KOPT-K1 (cell line): ENCODE data around the gene FOXO1.

ENCODE experiments used
- H3K27ac ChIP-seq: fragments of 200-600 bp; sonication (generic); 2 replicates; pipeline ENCODE4 v1.5.1; 2016; ENCODE audit warnings: antibody characterized with exemption, mild to moderate bottlenecking, low read depth, low read length; ENCODE audit not compliant: poor library complexity, severe bottlenecking
- H3K36me3 ChIP-seq: fragments of 200-600 bp; sonication (generic); 2 replicates; pipeline ENCODE4 v1.5.1; 2017; ENCODE audit warnings: antibody characterized with exemption, mild to moderate bottlenecking, low read length, moderate library complexity; ENCODE audit not compliant: insufficient read depth
- H3K9me3 ChIP-seq: fragments of 200-600 bp; sonication (generic); 2 replicates; pipeline ENCODE4 v1.5.1; 2017; ENCODE audit warnings: antibody characterized with exemption, low read length, mild to moderate bottlenecking; ENCODE audit not compliant: insufficient read depth, poor library complexity, severe bottlenecking

The FOXO1 gene

DNA sequence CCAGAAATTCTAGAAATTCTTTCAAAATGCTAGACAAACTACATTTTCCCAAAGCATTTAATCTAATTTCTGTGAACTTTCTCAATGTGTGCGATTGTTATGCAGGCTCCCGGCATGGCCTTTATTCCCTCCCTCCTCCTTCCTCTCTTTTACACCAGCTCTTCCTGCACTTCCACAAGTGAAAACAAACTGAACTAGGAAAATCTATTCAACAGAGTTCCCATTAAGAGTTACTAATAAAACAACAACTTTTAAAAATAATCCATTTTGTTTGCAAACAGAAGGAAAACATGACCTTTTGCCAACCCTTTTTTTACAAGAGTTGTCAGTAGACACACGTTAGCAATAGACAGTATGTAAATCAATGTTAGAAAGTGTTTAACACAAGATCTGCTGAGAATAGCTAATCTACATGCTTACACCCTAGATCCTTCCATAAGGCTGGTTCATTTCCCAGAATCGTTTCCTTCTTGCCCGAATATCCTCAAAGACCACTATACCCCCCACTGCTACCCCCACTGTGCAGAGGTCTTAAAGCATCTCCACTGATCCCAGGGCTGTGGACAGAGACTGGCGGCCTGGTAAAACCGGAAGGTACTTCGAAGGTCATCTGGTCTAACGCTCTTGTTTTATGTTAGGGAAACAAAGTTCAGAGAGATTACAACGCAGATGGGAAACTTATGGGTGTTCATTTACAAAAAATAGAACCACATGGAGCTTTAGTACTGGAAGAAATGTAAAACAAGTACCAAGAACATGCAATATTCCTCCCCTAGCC lies 98.0 kb downstream of the FOXO1 start:
- H3K9me3 ChIP-seq, result no peaks in the 10 kb centered on the region
- H3K36me3 ChIP-seq, result no peaks in the 10 kb centered on the region
- H3K27ac ChIP-seq, result no peak overlapping the region

- Histone ChIP-seq H3K9me3 (no peaks in the 10 kb centered on the region), H3K36me3 (no peaks in the 10 kb centered on the region), H3K27ac (no peak overlapping the region)
These were observed 99.6 kb downstream of the FOXO1 start for GRCh38 chr13:40566811-40567210.

- no peaks in the 10 kb centered on the region for H3K9me3 ChIP-seq
- H3K27ac ChIP-seq, result no peak overlapping the region
- no peaks in the 10 kb centered on the region for H3K36me3 ChIP-seq
These were observed 100.9 kb downstream of the FOXO1 start for GRCh38 chr13:40565282-40566148.

GRCh38 chr13:40564342-40565001 lies 102.0 kb downstream of the FOXO1 start:
- no peaks in the 10 kb centered on the region for H3K36me3 ChIP-seq
- no peak overlapping the region for H3K27ac ChIP-seq
- H3K9me3 ChIP-seq, result no peaks in the 10 kb centered on the region

DNA sequence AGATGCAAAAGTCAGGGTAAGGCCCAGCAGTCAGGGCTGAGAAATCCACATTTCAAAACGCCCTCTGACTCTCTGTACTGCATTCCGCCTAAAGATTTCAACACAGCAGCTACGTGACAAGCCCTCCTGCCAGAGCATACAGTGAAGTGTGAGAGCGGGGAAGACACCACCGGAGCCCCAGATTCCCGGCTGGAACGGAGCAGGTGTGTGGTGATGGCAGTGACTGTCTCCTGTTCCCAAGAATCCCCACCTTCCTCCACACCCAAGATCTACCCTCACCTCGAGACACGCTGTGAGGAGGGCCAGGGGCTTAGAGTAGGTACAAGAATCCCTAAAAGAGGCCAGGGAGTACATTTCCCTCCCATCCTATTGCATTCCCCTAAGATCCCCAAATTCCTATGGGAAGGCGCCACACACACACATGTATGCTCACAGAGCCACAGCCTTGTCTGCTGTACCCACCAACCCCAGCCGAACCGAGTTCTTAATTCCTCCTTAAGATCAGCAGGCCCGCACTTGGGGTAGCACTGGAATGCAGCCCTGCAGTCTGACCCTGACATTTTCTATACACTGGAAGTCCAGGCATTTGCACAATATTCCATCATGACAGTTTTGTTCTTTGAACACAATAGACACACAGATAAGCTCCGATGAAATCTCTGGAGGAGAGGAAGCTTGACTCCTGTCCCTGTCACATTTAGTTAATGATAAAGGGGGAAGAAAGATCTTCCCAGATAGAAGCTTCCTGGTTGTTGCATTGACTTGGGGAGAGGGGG lies 102.9 kb downstream of the FOXO1 start:
- H3K9me3 ChIP-seq, result no peaks in the 10 kb centered on the region
- H3K27ac ChIP-seq, result no peak overlapping the region

GRCh38 chr13:40562975-40563349 lies 103.5 kb downstream of the FOXO1 start:
- H3K36me3 ChIP-seq, result no peaks in the 10 kb centered on the region
- H3K27ac ChIP-seq, result no peak overlapping the region

More for the DNA sequence above, 102.9 kb downstream of the FOXO1 start:
- no peaks in the 10 kb centered on the region for H3K36me3 ChIP-seq

GRCh38 chr13:40559915-40560314 lies 106.5 kb downstream of the FOXO1 start:
- H3K36me3 ChIP-seq, result no peaks in the 10 kb centered on the region
- no peaks in the 10 kb centered on the region for H3K9me3 ChIP-seq

More at GRCh38 chr13:40562975-40563349, 103.5 kb downstream of the FOXO1 start:
- H3K9me3 ChIP-seq, result no peaks in the 10 kb centered on the region

GRCh38 chr13:40558656-40559055 lies 107.8 kb downstream of the FOXO1 start:
- no peak overlapping the region for H3K27ac ChIP-seq
- no peaks in the 10 kb centered on the region for H3K36me3 ChIP-seq
- H3K9me3 ChIP-seq, result no peaks in the 10 kb centered on the region

More at GRCh38 chr13:40559915-40560314, 106.5 kb downstream of the FOXO1 start:
- no peak overlapping the region for H3K27ac ChIP-seq

- H3K36me3 ChIP-seq, result no peaks in the 10 kb centered on the region
- no peak overlapping the region for H3K27ac ChIP-seq
- H3K9me3 ChIP-seq, result no peaks in the 10 kb centered on the region
These were observed 110.0 kb downstream of the FOXO1 start for GRCh38 chr13:40556453-40556852.

DNA sequence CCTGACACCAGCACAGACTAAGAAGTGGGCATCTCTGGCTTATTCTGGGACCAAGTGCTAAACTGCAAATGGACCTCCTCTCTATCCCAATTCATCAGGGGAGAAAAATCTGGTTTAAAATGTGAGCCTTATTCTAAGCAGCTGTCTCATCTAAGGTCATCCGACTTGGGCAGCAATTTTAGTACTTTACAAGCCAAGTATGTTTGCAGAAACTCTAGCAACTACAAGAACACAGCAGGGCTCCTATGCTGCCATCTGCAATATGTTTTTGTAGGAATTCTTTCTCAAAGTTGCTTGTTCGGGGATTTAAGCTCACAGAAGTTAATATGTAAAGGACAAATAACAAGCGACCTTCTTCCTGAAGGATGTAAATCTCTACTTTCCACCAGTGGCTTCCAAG lies 113.1 kb downstream of the FOXO1 start:
- H3K9me3 ChIP-seq, result no peaks in the 10 kb centered on the region
- no peaks in the 10 kb centered on the region for H3K36me3 ChIP-seq
- H3K27ac ChIP-seq, result no peak overlapping the region

DNA sequence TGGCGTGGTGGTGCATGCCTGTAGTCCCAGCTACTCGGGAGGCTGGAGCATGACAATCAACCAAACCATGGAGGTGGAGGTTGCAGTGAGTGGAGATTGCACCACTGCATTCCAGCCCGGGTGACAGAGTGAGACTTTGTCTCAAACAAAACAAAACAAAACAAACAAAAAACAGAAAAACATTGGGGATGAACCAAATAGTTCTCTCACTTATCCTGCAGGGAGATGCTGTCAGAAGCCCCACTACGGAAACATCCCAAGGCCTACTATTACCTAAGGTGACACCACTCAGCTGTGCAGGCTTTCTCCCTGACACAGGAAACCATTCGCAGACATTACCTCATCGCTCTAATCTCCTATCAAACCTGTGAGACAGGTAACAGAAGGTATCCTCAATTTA lies 113.5 kb downstream of the FOXO1 start:
- no peaks in the 10 kb centered on the region for H3K36me3 ChIP-seq
- H3K27ac ChIP-seq, result no peak overlapping the region
- no peaks in the 10 kb centered on the region for H3K9me3 ChIP-seq

- H3K27ac ChIP-seq, result no peak overlapping the region
- no peaks in the 10 kb centered on the region for H3K9me3 ChIP-seq
- H3K36me3 ChIP-seq, result no peaks in the 10 kb centered on the region
These were observed 116.3 kb downstream of the FOXO1 start for GRCh38 chr13:40550130-40550529.

- H3K9me3 ChIP-seq, result no peaks in the 10 kb centered on the region
- no peaks in the 10 kb centered on the region for H3K36me3 ChIP-seq
- no peak overlapping the region for H3K27ac ChIP-seq
These were observed 116.8 kb downstream of the FOXO1 start for GRCh38 chr13:40549500-40550094.

DNA sequence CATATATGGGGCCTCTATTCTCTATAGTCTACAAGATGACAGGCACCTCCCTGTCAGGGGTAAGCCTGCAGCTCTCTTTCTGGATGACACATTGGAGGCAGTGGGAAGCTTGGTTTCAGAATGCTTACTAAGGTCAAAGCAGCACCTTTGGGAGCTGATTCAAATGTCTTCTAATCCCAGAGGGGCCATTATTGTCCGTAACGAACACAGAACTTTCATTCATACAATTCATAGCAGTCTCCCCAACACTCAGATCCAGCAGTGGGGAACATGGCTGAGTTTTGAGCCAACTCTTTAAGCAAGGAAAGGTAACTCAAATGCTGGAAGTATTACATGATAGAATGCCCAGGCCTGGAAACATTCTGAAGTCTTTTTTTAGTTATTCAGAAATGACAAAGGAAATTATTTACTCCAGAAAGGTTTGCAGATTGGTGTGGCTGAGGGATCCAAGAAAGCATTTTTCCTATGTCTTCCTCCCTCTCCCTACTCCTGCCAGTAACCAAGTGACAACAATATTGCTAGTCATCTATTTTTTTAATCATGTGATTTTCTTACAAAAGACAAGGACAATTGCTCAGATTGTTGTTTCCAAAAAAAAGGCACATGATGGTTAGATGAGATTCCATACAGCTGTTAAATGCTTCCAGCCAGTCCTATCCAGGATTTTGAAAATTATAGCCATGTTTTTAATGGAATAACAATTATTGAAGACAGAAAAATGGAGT lies 118.7 kb downstream of the FOXO1 start:
- Histone ChIP-seq H3K9me3 (no peaks in the 10 kb centered on the region), H3K36me3 (no peaks in the 10 kb centered on the region), H3K27ac (no peak overlapping the region)
